ENCODE data around the gene ZNF8. TPM values are rescaled to one million over a fixed set of nuclear protein-coding genes. Genes with fewer than 3 reads are reported as not detected.
A peak's percentile ranks its signal among the peaks of the same experiment; 100 is the strongest.
"Not testable (repeated sequence)": the region's sequence is repeated elsewhere in the genome, so short reads cannot be mapped to it uniquely, and the experiment has no call there.

ZNF8 gene
- total RNA-seq, 1 donor from 2014 or later = 9.5 TPM

- DNase-seq = no peak
Measured at GRCh38 chr19:58336820-58337219, 58.1 kb downstream of the ZNF8 start.

- DNase-seq = no peak
Measured at GRCh38 chr19:58338336-58338735, 59.6 kb downstream of the ZNF8 start.

- no peak for DNase-seq
Measured at GRCh38 chr19:58338825-58339558, 60.2 kb downstream of the ZNF8 start.

- DNase-seq = no peak
Measured at GRCh38 chr19:58345558-58345957, 66.8 kb downstream of the ZNF8 start.

- peak; percentile 63 for DNase-seq
Measured at GRCh38 chr19:58346961-58347929, 68.5 kb downstream of the ZNF8 start.

- DNase-seq = not testable (repeated sequence)
Measured at GRCh38 chr19:58348080-58348479, 69.3 kb downstream of the ZNF8 start.

GRCh38 chr19:58349590-58349989 lies 70.8 kb downstream of the ZNF8 start:
- DNase-seq = no peak

GRCh38 chr19:58350001-58350861 lies 71.5 kb downstream of the ZNF8 start:
- DNase-seq = no peak

GRCh38 chr19:58350871-58351557 lies 72.3 kb downstream of the ZNF8 start:
- DNase-seq = no peak

- DNase-seq = no peak
Measured at GRCh38 chr19:58351558-58351878, 72.8 kb downstream of the ZNF8 start.

GRCh38 chr19:58351990-58352755 lies 73.4 kb downstream of the ZNF8 start:
- no peak for DNase-seq

Small RNA genes within 50 kb of the gene (small RNA-seq; reads per million reads assigned to genes)
- gene MIR6806 (ENCODE audit: low replicate concordance) = 0.08 reads per million

Other genes with a start within 250 kb of the ZNF8 start
- not detected for gene ZSCAN1, start 244.9 kb upstream of the ZNF8 start, total RNA-seq
- gene ZNF135, start 219.7 kb upstream of the ZNF8 start, total RNA-seq = 11.3 TPM
- gene ZSCAN18, start 180.7 kb upstream of the ZNF8 start, total RNA-seq = 100 TPM
- gene ZNF329, start 128.2 kb upstream of the ZNF8 start, total RNA-seq = 20.9 TPM
- 16.5 TPM for gene ZNF274, start 95.9 kb upstream of the ZNF8 start, total RNA-seq
- 34.2 TPM for gene ZNF544, start 50.0 kb upstream of the ZNF8 start, total RNA-seq
- 37.8 TPM for gene ERVK3-1, start 26.4 kb downstream of the ZNF8 start, total RNA-seq
- 2.5 TPM for gene ZSCAN22, start 48.0 kb downstream of the ZNF8 start, total RNA-seq
- gene A1BG, start 74.5 kb downstream of the ZNF8 start, total RNA-seq = 5.7 TPM
- gene ZNF497, start 83.8 kb downstream of the ZNF8 start, total RNA-seq = 4.9 TPM
- 1.5 TPM for gene ZNF837, start 102.1 kb downstream of the ZNF8 start, total RNA-seq
- gene RPS5, start 108.3 kb downstream of the ZNF8 start, total RNA-seq = 1,593 TPM
- gene RNF225, start 116.7 kb downstream of the ZNF8 start, total RNA-seq = not detected
- 11.0 TPM for gene ZNF584, start 129.7 kb downstream of the ZNF8 start, total RNA-seq
- gene ZNF132, start 161.2 kb downstream of the ZNF8 start, total RNA-seq = 7.0 TPM
- 5.9 TPM for gene ZNF324B, start 172.7 kb downstream of the ZNF8 start, total RNA-seq
- 16.5 TPM for gene ZNF324, start 188.1 kb downstream of the ZNF8 start, total RNA-seq
- gene ZNF446, start 197.4 kb downstream of the ZNF8 start, total RNA-seq = 8.9 TPM
- 1.3 TPM for gene SLC27A5, start 233.0 kb downstream of the ZNF8 start, total RNA-seq
- 3.7 TPM for gene ZBTB45, start 240.9 kb downstream of the ZNF8 start, total RNA-seq

Measured in tongue (tissue), 3 donors.